IMR-90 (cell line): ENCODE measurements around the gene DDAH2. TPM values are rescaled to one million over a fixed set of nuclear protein-coding genes. Genes with fewer than 3 reads are reported as not detected.

Experiments
- ATAC-seq: fragments of 200-7000 bp; cut with Tn5 transposase; 2 replicates; pipeline ENCODE4 v1.9.1; 2020; ENCODE audit warnings: low read depth, mild to moderate bottlenecking, moderate library complexity
- BruUV-seq: library from RNA; stranded (reverse); fragments of 400-500 nt; replicated peaks from 2 replicates; lab custom pipeline; 2021; lab: Mats Ljungman, UMichigan
- CTCF ChIA-PET: fragments of 300-600 bp; formaldehyde crosslinking; extraction: SDS; loops from one replicate; lab custom pipeline; 2021; ENCODE audit warnings: antibody characterized with exemption; lab: Yijun Ruan, JAX
- POLR2A ChIA-PET: fragments of 300-600 bp; sonication (Branson Sonifier 250); formaldehyde crosslinking; loops from one replicate; lab custom pipeline; 2022; ENCODE audit warnings: antibody characterized with exemption; ENCODE audit not compliant: unreplicated experiment; lab: Charles Lee
- DNase-seq: peaks from one replicate; pipeline ENCODE4 v3.0.0; 2013
- H2AFZ ChIP-seq: replicated peaks from 2 replicates; pipeline ENCODE3; 2013; ENCODE audit warnings: low read length, mild to moderate bottlenecking; ENCODE audit not compliant: poor library complexity
- H2AK5ac ChIP-seq: 2 replicates; pipeline ENCODE4 v1.6.1; 2013; ENCODE audit warnings: low read depth, low read length, inconsistent platforms
- H2AK9ac ChIP-seq: replicated peaks from 2 replicates; pipeline ENCODE3; 2013; ENCODE audit warnings: mild to moderate bottlenecking, low read depth, low read length, moderate library complexity; ENCODE audit not compliant: poor library complexity
- H2BK120ac ChIP-seq: 2 replicates; pipeline ENCODE4 v1.6.1; 2013; ENCODE audit warnings: low read depth, low read length, inconsistent platforms
- H2BK15ac ChIP-seq: 3 replicates; pipeline ENCODE4 v1.6.1; 2013; ENCODE audit warnings: low read depth, low read length, inconsistent platforms
- H2BK20ac ChIP-seq: 2 replicates; pipeline ENCODE4 v1.6.1; 2013; ENCODE audit warnings: low read depth, mild to moderate bottlenecking, inconsistent platforms, low read length, moderate library complexity
- H2BK5ac ChIP-seq: 2 replicates; pipeline ENCODE4 v1.6.1; 2013; ENCODE audit warnings: mild to moderate bottlenecking, low read depth, low read length, inconsistent platforms; ENCODE audit not compliant: poor library complexity, severe bottlenecking
- H3K14ac ChIP-seq: replicated peaks from 2 replicates; pipeline ENCODE4 v1.6.1; 2013; ENCODE audit warnings: low read depth, low read length, inconsistent platforms
- H3K18ac ChIP-seq: 2 replicates; pipeline ENCODE4 v1.6.1; 2013; ENCODE audit warnings: low read depth, low read length, control low read depth
- H3K23ac ChIP-seq: 2 replicates; pipeline ENCODE4 v1.6.1; 2013; ENCODE audit warnings: low read depth, low read length, inconsistent platforms
- H3K27ac ChIP-seq: 2 replicates; pipeline ENCODE4 v1.5.1; 2013; ENCODE audit warnings: mild to moderate bottlenecking, control low read depth, low read length; ENCODE audit not compliant: insufficient read depth
- H3K27me3 ChIP-seq: 2 replicates; pipeline ENCODE4 v1.6.1; 2013; ENCODE audit warnings: low read length; ENCODE audit not compliant: control insufficient read depth, insufficient read depth
- H3K36me3 ChIP-seq: 2 replicates; pipeline ENCODE4 v1.6.1; 2013; ENCODE audit warnings: low read length, mixed read lengths; ENCODE audit not compliant: control insufficient read depth, insufficient read depth
- H3K4ac ChIP-seq: 2 replicates; pipeline ENCODE4 v1.6.1; 2013; ENCODE audit warnings: low read depth, low read length, inconsistent platforms
- H3K4me1 ChIP-seq: 2 replicates; pipeline ENCODE4 v1.6.1; 2013; ENCODE audit warnings: low read length, mixed read lengths; ENCODE audit not compliant: control insufficient read depth, insufficient read depth
- H3K4me2 ChIP-seq: 2 replicates; pipeline ENCODE4 v1.6.1; 2013; ENCODE audit warnings: low read depth, mild to moderate bottlenecking, control low read depth, low read length, moderate library complexity
- H3K4me3 ChIP-seq: 2 replicates; pipeline ENCODE4 v1.5.1; 2013; ENCODE audit warnings: low read depth, mild to moderate bottlenecking, control low read depth, low read length, moderate library complexity; ENCODE audit not compliant: insufficient read depth
- H3K56ac ChIP-seq: 2 replicates; pipeline ENCODE4 v1.6.1; 2013; ENCODE audit warnings: low read length, inconsistent platforms; ENCODE audit not compliant: insufficient read depth; ENCODE audit errors: extremely low read depth
- H3K79me1 ChIP-seq, 2 experiments: 2 replicates each; pipeline ENCODE4 v1.6.1; 2013; ENCODE audit warnings: low read length in 2 of 2, inconsistent platforms in 1 of 2, low read depth in 1 of 2
- H3K9ac ChIP-seq: 2 replicates; pipeline ENCODE4 v1.6.1; 2013; ENCODE audit warnings: low read depth, low read length, control low read depth
- H3K9me1 ChIP-seq: 2 replicates; pipeline ENCODE4 v1.6.1; 2013; ENCODE audit warnings: low read length, inconsistent platforms; ENCODE audit not compliant: insufficient read depth
- H3K9me3 ChIP-seq: 2 replicates; pipeline ENCODE4 v1.6.1; 2013; ENCODE audit warnings: low read length; ENCODE audit not compliant: control insufficient read depth, insufficient read depth
- H4K20me1 ChIP-seq: 2 replicates; pipeline ENCODE4 v1.6.1; 2013; ENCODE audit warnings: low read length, inconsistent platforms; ENCODE audit not compliant: insufficient read depth
- H4K5ac ChIP-seq: 2 replicates; pipeline ENCODE4 v1.6.1; 2013; ENCODE audit warnings: mild to moderate bottlenecking, low read depth, low read length, control low read depth
- H4K8ac ChIP-seq, 2 experiments: 2 replicates each; pipeline ENCODE4 v1.6.1; 2013; ENCODE audit warnings: low read depth in 2 of 2, low read length in 2 of 2, control low read depth in 1 of 2, inconsistent platforms in 1 of 2
- H4K91ac ChIP-seq: 2 replicates; pipeline ENCODE4 v1.6.1; 2013; ENCODE audit warnings: low read depth, low read length, inconsistent platforms; ENCODE audit not compliant: insufficient read depth
- MXI1 ChIP-seq: IDR thresholded peaks from 2 replicates; pipeline ENCODE4 v1.6.1; 2012; ENCODE audit warnings: low read depth, mild to moderate bottlenecking, low read length, moderate library complexity, borderline replicate concordance
- RAD21 ChIP-seq: IDR thresholded peaks from 2 replicates; pipeline ENCODE4 v1.6.1; 2012; ENCODE audit warnings: low read length, improper control_type of control experiment
- WGBS, 2 experiments: methylation state at CpG; one replicate each; pipeline versions ENCODE4 v1.1.5 to v1.1.7; 2013; ENCODE audit warnings: missing lambda C conversion rate in 2 of 2; ENCODE audit not compliant: insufficient read length in 1 of 2; ENCODE audit errors: extremely low coverage in 2 of 2; 5-methylcytosine and 5-hydroxymethylcytosine counted together
- dilution Hi-C: fragments of 300-500 bp; cut with HindIII; formaldehyde crosslinking; loops from one replicate; pipeline ENCODE4 v1.14.3; 2018; ENCODE audit warnings: low sequenced_read_pairs; ENCODE audit not compliant: unreplicated experiment
- in situ Hi-C: fragments of 300-500 bp; cut with MboI; formaldehyde crosslinking; loops from 3 replicates; pipeline ENCODE4 v1.14.3; 2019; ENCODE audit warnings: low sequenced_read_pairs, inconsistent platforms, mixed read lengths
- intact Hi-C: fragments of 100-400 bp; cut with micrococcal nuclease; formaldehyde crosslinking; loops from 2 replicates; pipeline ENCODE4 v1.10.0; 2022
- polyA plus RNA-seq, 3 experiments: library from polyadenylated mRNA; depleted of rRNA; stranded (reverse); fragments of >200 nt; gene quantifications; 2 replicates each; pipeline ENCODE4 v1.2.3, GENCODE V29; 2012; ENCODE audit warnings: low replicate concordance in 1 of 3
- total RNA-seq: library from RNA; depleted of rRNA; stranded (reverse); fragments of >200 nt; gene quantifications from 2 replicates; pipeline ENCODE4 v1.2.3, GENCODE V29; 2012

Gene DDAH2
- total and polyA plus RNA-seq, 2 of the 4 experiments (the other 2 are of a cell fraction): 40.7 to 57.9 TPM

DNA sequence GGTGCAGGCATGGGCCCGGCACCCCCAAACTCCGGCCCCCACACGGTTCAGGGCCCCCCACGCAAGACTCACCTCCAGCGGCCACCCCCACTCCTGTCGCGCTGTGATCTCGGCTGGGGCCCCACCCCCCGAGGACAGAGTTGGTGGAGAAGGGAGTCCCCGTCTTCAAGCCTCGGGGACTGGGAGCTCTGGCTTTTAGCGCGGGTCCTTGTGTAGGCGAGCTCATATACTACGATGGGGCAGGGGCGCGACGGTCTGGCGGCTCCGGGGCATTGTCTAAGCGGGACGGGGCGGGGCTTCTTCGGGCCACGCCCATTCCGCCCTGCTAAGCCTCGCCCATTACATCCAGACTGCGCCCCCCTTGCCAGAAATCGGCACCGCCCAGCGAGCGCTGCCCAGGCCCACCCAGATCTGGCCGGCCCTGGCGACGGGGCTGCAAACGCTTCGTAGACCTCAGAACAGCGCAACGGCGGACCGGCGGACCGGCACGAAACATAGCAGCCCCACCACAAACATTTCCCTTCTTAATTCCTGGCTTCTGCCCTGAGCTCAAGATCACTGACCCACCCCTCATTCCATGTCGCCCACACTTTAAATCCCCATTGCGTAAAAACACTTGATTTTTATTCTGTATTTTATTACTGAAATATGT is 1.0 kb upstream of the DDAH2 start:
- Histone ChIP-seq H4K5ac (peak overlapping the region; percentile 50; the same call in 1 of the 2 replicates), H3K27me3 (no peaks in the 10 kb centered on the region), H3K56ac (no peak overlapping the region; the same call in 1 of the 2 replicates), H3K4me1 (peaks cover 7% of the 10 kb centered on the region), H3K14ac (peak overlapping the region; percentile 75), H3K9me1 (peaks cover 5% of the 10 kb centered on the region), H3K36me3 (peaks cover 50% of the 10 kb centered on the region), H2BK5ac (peak overlapping the region; percentile 83), H4K8ac (peak overlapping the region in 1 of 2 experiments; percentile 75; a peak in 2 of 4 replicates), H2AK5ac (peak overlapping the region; percentile 53), H2AFZ (peak overlapping the region; percentile 96), H2BK15ac (no peak overlapping the region), H2AK9ac (peak overlapping the region; percentile 99), H3K18ac (peak overlapping the region; percentile 18; the same call in 1 of the 2 replicates), H3K23ac (no peak overlapping the region), H3K27ac (peak overlapping the region; percentile 85), H3K9me3 (no peaks in the 10 kb centered on the region), H2BK120ac (0 out of 2 replicates have a peak overlapping the region, but pooled peaks have one; percentile 6), H3K79me1 (peaks cover 0 to 54% of the 10 kb centered on the region in 2 experiments; a peak in 3 of 4 replicates), H3K4me3 (peak overlapping the region; percentile 85), H3K4ac (peak overlapping the region; percentile 92), H3K9ac (peak overlapping the region; percentile 81), H3K4me2 (peak overlapping the region; percentile 63), H4K20me1 (peaks cover 37% of the 10 kb centered on the region), H4K91ac (peak overlapping the region; percentile 56; the same call in 1 of the 2 replicates), H2BK20ac (no peak overlapping the region)
- CTCF ChIA-PET: interaction anchor here (0.7 to 0.9 kb wide), 2 partner anchors 20 to 41 kb away, joined by 3 read pairs; no protein-coding TSS in a partner anchor
- 0 out of 2 replicates have a peak, but pooled peaks have one; percentile 17 for TF ChIP-seq MXI1
- no peak for TF ChIP-seq RAD21
- 2% methylated on average over 11 of the region's 46 CpGs; no CpG with 5 or more reads in 1 of the 2 experiments for WGBS, 2 experiments
- in situ Hi-C loops (no loop called here), intact Hi-C loops (loop anchor here (2.0 kb wide), 3 partner anchors 27 to 101 kb away; partner anchors contain the start of genes ABHD16A and LY6G5C), dilution Hi-C loops (no loop called here)
- POLR2A ChIA-PET: interaction anchor here (0.6 to 1.0 kb wide), 5 partner anchors 25 to 190 kb away, joined by 3 to 11 read pairs (median 3); partner anchors contain the start of gene HSPA1B
- ATAC-seq (peak; percentile 82), DNase-seq (peak; percentile 85)
- BruUV-seq: no TSS peak
